Embryonic facial prominence (tissue), 1 donor: ENCODE results near the gene KISS1R.
"Not testable (repeated sequence)": the region's sequence is repeated elsewhere in the genome, so short reads cannot be mapped to it uniquely, and the experiment has no call there.

Experiments used
- DNase-seq: peaks from one replicate; pipeline ENCODE4 v3.0.0-alpha.2; 2016; ENCODE audit errors: extremely low spot score

The KISS1R gene

DNA sequence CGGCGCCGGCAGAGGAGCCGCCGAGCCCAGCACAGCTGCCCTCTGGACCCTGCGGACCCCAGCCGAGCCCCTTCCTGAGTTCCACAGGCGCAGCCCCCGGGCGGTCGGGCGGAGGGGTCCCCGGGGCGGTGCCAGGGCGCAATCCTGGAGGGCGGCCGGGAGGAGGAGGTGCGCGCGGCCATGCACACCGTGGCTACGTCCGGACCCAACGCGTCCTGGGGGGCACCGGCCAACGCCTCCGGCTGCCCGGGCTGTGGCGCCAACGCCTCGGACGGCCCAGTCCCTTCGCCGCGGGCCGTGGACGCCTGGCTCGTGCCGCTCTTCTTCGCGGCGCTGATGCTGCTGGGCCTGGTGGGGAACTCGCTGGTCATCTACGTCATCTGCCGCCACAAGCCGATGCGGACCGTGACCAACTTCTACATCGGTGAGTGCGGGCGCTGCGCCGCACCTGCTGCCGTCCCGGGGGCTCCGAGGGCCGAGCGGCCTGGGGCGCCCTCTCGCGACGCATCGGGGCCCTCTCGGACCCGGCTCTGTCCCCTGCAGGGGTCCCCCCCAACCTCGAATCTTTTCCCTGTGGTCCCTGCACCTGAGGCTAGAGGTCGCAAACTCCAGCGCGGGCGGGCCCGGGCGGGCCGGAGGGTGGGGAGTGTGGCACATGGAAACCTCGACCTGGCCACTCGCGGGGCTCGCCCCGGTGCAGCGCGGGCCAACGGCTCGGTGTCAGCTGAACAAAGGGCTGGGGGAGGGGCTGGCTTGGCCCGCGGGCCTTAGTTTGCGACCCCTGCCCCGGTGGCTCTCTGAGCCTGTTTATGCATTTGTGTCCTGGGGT, at the start of gene KISS1R:
KISS1R (plus strand) TSS at position 11 of the 829 bp plus-strand sequence; CDS start at position 181, 170 bp downstream.
- no peak for DNase-seq

DNA sequence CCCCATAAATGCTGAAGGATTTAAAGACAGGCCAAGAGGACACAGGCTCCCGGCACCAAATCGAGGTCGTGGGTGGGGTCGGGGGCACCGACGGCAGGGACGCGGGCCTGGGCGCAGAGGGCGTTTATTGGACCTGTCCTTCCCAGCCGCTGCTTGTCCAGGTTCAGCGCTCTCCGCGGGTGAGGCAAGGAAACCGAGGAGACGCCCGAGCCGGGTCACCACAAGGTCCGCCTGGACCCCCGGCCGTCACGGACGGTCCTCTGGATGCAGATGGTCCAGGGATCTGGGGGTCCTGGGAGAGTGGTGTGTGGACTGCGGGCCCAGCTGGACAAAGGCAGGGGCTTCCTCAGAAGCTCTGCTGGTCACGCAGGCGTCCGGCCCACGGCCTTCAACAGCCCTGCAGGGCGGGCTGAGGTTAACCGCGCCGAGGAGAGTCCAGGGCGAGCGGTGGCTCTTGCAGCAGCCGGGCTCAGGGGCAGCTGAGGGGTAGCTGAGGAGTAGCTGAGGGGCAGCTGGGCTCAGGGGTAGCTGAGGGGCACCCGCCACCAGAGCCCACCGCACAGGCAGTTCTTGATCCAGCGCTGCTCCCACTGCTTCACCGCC, 49.2 kb upstream of the KISS1R start:
- no peak for DNase-seq

DNA sequence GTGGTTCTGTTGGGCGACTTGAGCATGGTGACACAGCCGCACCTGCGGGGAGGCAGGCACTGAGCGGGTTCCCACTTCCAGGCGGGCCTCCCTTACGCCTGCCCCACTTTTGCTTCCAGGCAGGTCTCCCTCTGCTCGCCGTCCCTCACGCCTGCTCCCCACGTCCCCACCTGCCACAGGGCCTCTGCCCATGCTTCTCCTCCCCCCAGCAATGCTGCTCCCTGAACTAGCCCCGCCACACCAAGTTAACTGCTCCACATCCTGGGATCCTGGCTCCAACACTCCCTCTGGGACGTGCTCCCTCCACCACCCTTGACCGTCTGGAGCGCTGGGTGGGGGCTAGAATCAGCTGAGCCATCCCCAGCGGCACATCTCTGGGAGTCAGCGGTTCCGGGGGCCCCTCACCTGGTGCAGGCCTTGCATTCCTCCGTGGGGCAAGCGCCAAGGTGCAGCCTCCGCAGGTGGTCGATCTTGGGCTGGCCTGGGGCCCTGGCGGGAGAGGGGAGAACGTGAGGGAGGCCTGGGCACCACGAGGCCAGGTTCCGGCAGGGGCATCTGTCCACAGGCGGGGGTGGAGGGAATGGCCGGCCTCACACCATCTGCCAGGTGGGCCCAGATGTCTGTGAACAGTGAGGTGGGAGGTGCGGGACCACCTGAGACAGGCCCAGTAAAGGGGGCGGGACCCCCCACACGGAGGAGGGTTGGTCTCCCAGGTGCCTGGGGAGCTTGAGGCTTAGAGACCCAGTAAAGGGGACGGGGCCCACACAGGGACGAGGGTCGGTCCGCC, 48.5 kb upstream of the KISS1R start:
- DNase-seq: no peak

DNA sequence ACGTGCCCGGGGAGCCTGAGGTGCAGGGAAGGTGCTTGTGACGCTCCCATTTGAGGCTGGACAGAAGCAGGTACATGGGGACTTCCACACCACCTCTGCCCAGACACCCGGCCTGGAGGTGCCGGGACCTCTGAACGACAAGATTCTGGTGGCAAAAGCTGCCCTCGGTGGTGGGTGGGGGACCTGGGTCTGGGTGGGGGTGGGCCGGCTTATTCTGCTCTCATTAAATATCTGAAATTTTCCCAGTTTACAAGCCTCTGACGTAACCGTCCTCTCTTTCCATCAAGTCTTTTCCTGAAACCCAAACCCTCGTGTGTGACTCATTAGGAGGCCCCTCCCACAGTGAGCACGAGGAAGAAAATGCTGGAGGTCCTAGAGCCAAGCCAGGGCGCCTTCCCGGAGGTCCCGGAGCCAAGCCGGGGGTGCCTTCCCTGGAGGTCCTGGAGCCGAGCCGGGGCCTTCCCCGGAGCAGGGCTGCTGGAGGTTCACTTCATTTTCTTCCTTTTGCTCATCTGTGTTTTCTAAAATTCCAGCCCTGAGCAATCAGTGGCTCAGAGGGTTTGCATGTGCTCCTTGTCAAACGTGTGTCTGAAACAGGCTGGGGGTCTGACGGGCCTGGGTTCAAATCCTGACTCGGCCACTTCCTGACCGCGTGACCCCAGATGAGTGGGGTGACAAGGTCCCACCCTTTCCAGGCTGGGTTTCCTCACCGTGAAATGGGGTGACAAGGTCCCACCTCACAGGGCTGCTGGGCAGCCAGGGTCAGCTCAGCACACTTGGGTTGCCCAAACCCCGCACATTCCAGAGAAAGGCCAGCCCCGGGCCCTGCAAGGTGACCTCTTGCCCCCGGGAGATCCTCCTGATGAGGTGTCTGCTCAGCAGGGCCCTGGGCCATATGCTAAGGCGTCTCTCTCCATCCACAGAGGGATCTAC, 47.6 kb upstream of the KISS1R start:
- no peak for DNase-seq

DNA sequence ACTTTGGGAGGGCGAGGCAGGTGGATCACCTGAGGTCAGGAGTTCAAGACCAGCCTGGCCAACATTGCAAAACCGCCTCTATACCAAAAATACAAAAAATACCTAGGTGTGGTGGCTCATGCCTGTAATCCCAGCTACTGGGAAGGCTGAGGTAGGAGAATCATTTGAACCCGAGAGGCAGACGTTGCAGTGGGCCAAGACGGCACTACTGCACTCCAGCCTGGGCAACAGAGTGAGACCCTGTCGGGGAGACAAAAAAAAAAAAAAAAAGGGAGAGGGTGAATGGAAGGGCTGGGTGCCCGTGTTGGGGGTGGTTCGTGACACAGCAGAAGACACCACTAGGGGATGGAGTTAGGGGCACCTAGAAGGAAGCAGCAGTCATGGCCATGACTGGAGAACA, 46.8 kb upstream of the KISS1R start:
- DNase-seq: no peak

DNA sequence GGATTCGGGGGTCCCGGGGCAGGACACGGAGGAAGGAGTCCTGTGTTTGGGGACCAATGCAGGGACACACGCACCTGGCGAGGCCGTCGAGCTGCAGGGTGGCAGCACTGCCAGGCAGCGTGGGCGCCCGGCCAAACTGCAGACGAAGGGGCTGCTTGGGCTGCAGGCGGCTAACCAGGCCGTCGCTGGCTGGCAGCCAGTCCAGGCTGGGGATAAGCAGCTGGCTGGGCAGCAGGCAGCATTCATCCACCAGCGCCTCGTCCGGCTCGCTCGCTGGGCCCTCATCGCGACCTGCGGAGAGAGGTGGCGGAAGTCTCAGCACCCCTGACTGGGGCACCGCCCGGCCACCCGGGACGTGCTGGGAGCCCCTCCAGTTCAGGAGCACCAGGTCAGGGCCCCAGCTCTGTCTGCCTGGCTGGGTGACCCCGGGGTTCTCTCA, 46.2 kb upstream of the KISS1R start:
- DNase-seq: no peak

DNA sequence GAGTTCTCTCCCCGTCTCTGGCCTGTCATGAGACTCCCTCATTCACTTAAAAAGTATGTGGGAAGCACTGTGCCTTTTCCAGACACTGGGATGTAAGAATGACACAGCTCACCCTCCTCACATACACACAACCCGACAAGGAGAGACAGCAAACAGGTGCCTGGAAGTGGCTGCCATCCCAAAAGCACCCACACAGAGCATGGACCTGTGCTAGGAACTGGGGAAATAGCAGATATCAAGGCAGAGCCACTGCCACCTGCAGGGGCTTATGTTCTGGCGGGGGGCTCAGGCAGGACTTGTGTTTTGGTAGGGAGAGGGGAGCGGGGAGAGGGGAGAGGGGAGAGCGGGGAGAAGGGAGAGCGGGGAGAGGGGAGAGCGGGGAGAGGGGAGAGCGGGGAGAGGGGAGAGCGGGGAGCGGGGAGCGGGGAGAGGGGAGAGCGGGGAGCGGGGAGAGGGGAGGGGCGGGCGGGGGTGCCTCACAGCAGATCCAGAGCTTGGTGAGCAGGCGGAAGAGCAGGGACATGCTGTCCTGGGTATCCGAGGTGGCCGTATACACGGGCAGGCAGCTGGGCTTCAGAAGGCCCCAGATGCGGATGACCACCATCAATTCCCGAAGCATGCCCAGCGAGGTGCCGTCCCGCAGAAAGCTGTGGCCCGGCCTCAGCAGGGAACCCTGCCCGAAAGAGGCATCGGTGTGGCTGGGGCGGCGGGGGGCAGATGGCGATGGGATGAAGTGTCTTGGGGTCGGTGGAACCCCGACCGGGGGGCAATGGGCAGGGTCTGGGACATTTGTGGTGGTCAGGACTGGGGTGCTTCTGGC, 45.5 kb upstream of the KISS1R start:
- DNase-seq: no peak

DNA sequence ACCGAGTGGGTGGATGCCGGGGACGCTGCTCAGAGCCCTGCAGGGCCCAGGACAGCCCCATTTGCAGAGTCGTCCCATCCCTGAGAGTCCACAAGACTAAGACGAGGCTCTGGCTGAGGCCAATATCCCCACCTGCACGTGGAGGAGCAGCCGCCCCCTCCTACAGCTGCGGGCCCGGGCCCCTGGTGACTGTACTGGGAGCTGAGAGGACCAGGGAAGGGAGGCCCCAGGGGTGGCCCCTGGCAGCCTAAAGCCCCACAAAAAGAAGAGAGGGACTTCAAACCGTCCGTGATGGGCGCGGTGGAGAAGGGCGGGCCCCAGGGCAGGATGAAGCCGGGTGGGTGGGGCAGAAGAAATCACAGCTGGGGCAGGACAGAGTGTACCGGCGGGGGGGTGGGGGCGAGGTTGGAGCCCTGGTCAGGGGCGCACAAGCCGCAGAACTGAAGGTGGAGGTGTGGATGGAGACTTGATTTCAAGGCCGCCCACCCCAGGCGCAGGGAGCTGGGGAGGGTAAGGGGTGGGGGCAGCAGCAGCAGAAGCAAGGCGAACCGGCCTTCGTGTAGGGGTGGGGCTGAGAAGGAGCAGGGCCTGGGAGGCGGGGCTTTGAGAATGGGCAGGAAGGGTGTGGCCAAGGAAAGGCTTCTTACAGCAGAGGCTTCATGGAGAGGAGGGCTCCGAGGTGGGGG, 44.7 kb upstream of the KISS1R start:
- no peak for DNase-seq

DNA sequence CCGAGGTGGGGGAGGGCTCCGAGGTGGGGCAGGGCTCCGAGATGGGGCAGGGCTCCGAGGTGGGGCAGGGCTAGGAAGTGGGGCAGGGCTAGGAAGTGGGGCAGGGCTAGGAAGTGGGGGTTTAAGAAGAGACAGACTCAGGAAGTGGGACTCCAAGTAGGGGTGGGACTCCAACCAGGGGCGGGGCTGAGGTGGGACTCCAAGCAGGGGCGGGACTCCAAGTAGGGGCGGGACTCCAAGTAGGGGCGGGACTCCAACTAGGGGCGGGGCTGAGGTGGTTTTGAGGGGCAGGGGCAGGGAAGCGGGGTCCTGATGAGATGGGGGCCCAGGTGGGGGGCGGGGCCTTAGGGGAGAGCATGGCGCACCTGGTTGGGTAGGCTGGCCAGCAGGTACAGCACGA, 44.0 kb upstream of the KISS1R start:
- no peak for DNase-seq

DNA sequence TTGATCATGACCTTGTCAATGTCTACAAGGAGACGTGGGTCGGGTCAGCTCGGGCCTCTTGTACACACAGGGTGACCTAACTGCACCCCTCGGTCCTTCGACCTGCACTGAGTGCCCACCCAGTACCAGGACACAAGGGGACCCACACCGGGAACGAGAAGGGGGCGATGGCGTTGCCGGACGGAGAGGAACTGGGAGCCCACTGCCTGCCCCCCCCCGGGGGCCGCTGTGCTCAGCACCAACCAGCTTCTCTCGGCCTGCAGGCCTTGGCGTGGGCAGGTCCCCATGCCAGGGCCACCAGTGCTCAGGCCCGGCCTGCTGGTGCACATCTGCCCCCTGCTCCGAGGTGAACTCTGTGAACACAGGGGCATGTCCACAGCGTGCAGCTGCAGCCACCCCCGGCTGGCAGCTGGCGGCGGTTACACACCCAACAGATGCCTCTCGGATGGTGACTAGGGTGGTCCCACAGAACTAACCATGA, 43.5 kb upstream of the KISS1R start:
- no peak for DNase-seq

DNA sequence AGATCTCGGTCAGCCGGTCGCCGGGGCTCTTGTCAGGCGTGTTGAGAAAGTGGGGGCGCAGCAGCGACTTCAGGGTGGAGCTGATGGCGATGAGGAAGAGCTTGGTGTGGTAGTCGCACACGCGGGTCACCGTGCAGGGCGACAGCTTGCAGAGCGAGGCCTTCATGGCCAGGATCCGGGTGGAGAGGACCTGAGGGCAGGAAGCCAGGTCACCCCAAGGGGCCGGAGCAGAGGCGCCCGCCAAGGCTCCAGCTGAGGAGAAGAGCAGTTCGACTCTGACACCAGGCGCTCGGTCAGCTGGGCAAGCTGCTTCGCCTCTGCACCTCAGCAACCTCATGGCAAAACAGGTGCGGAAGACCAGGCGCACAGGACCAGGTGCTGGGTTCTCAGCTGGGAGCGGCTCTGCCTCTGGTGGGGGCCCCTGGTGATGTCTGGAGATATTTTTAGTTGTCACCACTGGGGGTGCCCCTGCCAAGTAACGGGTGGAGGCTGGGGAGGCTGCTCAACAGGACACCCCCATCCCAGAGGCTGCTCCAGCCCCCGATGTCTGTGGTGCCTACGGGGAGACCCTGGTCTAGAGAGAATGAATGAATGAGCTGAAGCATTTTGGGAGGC, 41.8 kb upstream of the KISS1R start:
- DNase-seq: no peak

DNA sequence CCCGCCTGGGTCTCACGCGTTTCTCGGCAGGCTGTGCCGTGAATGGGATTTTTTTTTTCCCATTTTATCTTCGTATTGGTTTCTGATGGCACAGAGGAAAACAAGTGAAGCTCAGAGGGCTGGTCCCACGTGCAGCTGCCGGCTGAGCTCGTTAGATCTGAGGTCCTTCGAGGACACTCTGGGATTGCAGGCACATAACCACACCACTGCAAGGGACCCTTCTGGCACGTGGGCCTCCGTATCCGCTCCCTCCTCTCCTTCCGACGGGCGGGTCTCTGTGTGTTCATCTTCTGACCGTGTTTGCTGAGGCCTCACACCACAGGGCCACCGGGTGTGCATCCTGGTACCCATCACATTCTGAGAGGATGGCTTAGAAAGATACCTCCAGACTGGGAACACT, 41.0 kb upstream of the KISS1R start:
- no peak for DNase-seq

DNA sequence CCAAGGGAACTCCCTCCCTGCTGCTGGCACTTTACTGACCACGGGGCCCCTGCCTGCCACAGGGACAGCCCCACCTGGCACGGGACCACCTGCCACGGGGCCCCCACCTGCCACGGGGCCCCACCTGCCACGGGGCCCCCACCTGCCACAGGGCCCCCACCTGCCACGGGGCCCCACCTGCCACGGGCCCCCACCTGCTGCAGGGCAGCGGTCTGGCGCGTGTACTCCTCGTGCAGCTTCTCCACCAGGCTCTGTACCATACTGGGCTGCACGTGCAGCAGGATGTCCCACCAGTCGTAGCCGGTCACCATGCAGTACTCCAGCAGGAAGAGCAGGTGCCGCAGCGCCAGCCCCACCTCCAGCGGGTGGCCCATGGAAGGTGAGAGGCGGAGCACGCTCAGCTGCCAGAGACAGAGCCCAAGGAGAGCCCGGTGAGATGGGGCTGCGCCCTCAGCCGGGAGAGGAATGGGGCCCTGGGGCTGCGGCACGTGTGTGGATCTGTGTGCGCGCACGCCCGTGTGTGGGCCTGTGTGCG, 40.3 kb upstream of the KISS1R start:
- DNase-seq: no peak

DNA sequence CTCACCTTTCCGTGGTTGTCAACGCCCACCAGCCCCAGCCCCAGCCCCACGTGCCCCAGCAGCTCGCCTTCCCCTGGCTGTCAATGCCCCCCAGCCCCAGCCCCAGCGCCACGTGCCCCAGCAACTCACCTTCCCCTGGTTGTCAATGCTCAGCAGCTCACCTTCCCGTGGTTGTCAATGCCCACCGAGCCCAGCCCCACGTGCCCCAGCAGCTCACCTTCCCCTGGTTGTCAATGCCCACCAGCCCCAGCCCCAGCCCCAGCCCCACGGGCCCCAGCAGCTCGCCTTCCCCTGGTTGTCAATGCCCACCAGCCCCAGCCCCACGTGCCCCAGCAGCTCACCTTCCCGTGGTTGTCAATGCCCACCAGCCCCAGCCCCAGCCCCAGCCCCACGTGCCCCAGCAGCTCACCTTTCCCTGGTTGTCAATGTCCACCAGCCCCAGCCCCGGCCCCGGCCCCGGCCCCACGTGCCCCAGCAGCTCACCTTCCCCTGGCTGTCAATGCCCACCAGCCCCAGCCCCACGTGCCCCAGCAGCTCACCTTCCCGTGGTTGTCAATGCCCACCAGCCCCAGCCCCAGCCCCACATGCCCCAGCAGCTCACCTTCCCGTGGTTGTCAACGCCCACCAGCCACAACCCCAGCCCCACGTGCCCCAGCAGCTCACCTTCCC, 39.0 kb upstream of the KISS1R start:
- DNase-seq: not testable (repeated sequence)

DNA sequence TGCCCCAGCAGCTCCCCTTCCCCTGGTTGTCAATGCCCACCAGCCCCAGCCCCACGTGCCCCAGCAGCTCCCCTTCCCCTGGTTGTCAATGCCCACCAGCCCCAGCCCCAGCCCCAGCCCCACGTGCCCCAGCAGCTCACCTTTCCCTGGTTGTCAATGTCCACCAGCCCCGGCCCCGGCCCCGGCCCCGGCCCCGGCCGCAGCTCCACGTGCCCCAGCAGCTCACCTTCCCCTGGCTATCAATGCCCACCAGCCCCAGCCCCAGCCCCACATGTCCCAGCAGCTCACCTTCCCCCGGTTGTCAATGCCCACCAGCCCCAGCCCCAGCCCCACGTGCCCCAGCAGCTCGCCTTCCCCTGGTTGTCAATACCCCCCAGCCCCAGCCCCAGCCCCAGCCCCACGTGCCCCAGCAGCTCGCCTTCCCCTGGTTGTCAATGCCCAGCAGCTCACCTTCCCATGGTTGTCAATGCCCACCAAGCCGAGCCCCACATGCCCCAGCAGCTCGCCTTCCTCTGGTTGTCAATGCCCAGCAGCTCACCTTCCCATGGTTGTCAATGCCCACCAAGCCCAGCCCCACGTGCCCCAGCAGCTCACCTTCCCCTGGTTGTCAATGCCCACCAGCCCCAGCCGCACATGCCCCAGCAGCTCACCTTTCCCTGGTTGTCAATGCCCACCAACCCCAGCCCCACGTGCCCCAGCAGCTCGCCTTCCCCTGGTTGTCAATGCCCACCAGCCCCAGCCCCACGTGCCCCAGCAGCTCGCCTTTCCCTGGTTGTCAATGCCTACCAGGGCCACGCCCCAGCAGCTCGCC, 38.2 kb upstream of the KISS1R start:
- not testable (repeated sequence) for DNase-seq

DNA sequence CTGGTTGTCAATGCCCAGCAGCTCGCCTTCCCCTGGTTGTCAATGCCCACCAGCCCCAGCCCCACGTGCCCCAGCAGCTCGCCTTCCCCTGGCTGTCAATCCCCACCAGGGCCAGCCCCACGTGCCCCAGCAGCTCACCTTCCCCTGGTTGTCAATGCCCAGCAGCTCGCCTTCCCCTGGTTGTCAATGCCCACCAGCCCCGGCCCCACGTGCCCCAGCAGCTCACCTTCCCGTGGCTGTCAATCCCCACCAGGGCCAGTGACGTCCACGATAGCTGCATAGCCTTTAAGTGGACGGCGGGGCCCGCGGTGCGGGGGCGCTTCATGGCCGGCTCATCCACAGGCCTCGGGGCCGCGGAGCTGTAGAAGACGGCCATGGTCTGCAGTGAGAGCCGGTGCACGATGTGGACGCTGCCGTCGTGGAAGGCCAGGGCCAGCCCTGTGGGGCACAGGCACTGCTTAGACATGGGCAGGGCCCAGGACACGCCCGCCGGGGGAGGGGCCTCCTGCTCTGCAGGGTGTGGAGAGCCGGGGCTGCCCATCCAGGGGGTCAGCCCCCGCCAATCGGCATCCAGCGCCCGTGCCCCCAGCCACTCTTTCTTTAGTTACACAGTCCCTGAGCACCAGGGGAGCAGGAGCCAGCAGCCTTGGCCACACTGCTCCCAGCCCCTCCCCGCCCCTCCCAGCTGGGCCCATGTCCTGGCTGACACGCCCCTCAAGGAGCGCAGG, 37.3 kb upstream of the KISS1R start:
- no peak for DNase-seq
